Midbrain (tissue), 1 donor: ENCODE measurements around the gene DSCAML1.

ENCODE experiments used
- DNase-seq: peaks from one replicate; lab custom pipeline; 2025; lab: John Stamatoyannopoulos, UW

DSCAML1 gene

GRCh38 chr11:117613521-117613920, 183.5 kb downstream of the DSCAML1 start:
- DNase-seq, result no peak

GRCh38 chr11:117612177-117612576, 184.8 kb downstream of the DSCAML1 start:
- no peak for DNase-seq

GRCh38 chr11:117610901-117611300, 186.1 kb downstream of the DSCAML1 start:
- DNase-seq, result no peak

GRCh38 chr11:117610045-117610444, 187.0 kb downstream of the DSCAML1 start:
- no peak for DNase-seq

GRCh38 chr11:117607449-117607848, 189.6 kb downstream of the DSCAML1 start:
- DNase-seq, result no peak

- no peak for DNase-seq
Observed at GRCh38 chr11:117606790-117607189, 190.2 kb downstream of the DSCAML1 start.

- DNase-seq, result no peak
Observed at GRCh38 chr11:117606211-117606610, 190.8 kb downstream of the DSCAML1 start.

- no peak for DNase-seq
Observed at GRCh38 chr11:117605331-117605730, 191.7 kb downstream of the DSCAML1 start.

GRCh38 chr11:117604336-117604995, 192.6 kb downstream of the DSCAML1 start:
- peak; percentile 53 for DNase-seq

GRCh38 chr11:117603932-117604331, 193.1 kb downstream of the DSCAML1 start:
- no peak for DNase-seq

GRCh38 chr11:117601006-117601708, 195.9 kb downstream of the DSCAML1 start:
- no peak for DNase-seq

GRCh38 chr11:117600234-117600783, 196.7 kb downstream of the DSCAML1 start:
- peak; percentile 88 for DNase-seq

GRCh38 chr11:117597071-117597470, 199.9 kb downstream of the DSCAML1 start:
- no peak for DNase-seq

- DNase-seq, result no peak
Observed at GRCh38 chr11:117595440-117595839, 201.6 kb downstream of the DSCAML1 start.

GRCh38 chr11:117594721-117595120, 202.3 kb downstream of the DSCAML1 start:
- DNase-seq, result no peak

- DNase-seq, result no peak
Observed at GRCh38 chr11:117593065-117593464, 204.0 kb downstream of the DSCAML1 start.

- DNase-seq, result no peak
Observed at GRCh38 chr11:117591316-117592039, 205.5 kb downstream of the DSCAML1 start.

- DNase-seq, result no peak
Observed at GRCh38 chr11:117589063-117589462, 208.0 kb downstream of the DSCAML1 start.

- no peak for DNase-seq
Observed at GRCh38 chr11:117588166-117588810, 208.7 kb downstream of the DSCAML1 start.

GRCh38 chr11:117587416-117587815, 209.6 kb downstream of the DSCAML1 start:
- no peak for DNase-seq

- no peak for DNase-seq
Observed at GRCh38 chr11:117586392-117586791, 210.6 kb downstream of the DSCAML1 start.

GRCh38 chr11:117585631-117586030, 211.4 kb downstream of the DSCAML1 start:
- DNase-seq, result no peak
